H9 (cell line): ENCODE measurements around the gene NECTIN4. TPM values are rescaled to one million over a fixed set of nuclear protein-coding genes. Genes with fewer than 3 reads are reported as not detected.

Experiments
- DNase-seq: peaks from one replicate; pipeline ENCODE4 v3.0.0-alpha.2; 2017
- H2AFZ ChIP-seq: one replicate; pipeline ENCODE4 v1.6.1; 2013; ENCODE audit warnings: mild to moderate bottlenecking, low read length, control low read depth, moderate library complexity
- H2AK5ac ChIP-seq: 2 replicates; pipeline ENCODE4 v1.6.1; 2013; ENCODE audit warnings: low read length, control low read depth, mixed read lengths; ENCODE audit not compliant: insufficient read length
- H2BK120ac ChIP-seq: one replicate; pipeline ENCODE4 v1.6.1; 2013; ENCODE audit warnings: low read depth, mild to moderate bottlenecking, low read length, control low read depth, inconsistent platforms; ENCODE audit not compliant: poor library complexity, severe bottlenecking
- H2BK12ac ChIP-seq: 2 replicates; pipeline ENCODE4 v1.6.1; 2013; ENCODE audit warnings: low read length, control low read depth, mixed read lengths, low read depth; ENCODE audit not compliant: insufficient read length
- H2BK15ac ChIP-seq: 2 replicates; pipeline ENCODE4 v1.6.1; 2013; ENCODE audit warnings: low read depth, low read length, control low read depth
- H2BK20ac ChIP-seq: one replicate; pipeline ENCODE4 v1.6.1; 2013; ENCODE audit warnings: low read depth, mild to moderate bottlenecking, low read length, control low read depth, inconsistent platforms; ENCODE audit not compliant: poor library complexity, severe bottlenecking
- H2BK5ac ChIP-seq: 2 replicates; pipeline ENCODE4 v1.6.1; 2013; ENCODE audit warnings: low read length, control low read depth, mixed read lengths; ENCODE audit not compliant: insufficient read length
- H3K14ac ChIP-seq: 2 replicates; pipeline ENCODE4 v1.6.1; 2013; ENCODE audit warnings: low read length, control low read depth; ENCODE audit not compliant: insufficient read depth
- H3K18ac ChIP-seq: 2 replicates; pipeline ENCODE4 v1.6.1; 2013; ENCODE audit warnings: low read depth, mild to moderate bottlenecking, mixed read lengths, low read length, control low read depth; ENCODE audit not compliant: insufficient read length
- H3K23ac ChIP-seq: 2 replicates; pipeline ENCODE4 v1.6.1; 2013; ENCODE audit warnings: low read length, control low read depth, mixed read lengths, low read depth; ENCODE audit not compliant: insufficient read length
- H3K23me2 ChIP-seq: 2 replicates; pipeline ENCODE4 v1.6.1; 2013; ENCODE audit warnings: low read depth, mild to moderate bottlenecking, mixed read lengths, low read length, control low read depth; ENCODE audit not compliant: insufficient read length, poor library complexity, severe bottlenecking
- H3K27ac ChIP-seq: 2 replicates; pipeline ENCODE4 v1.5.1; 2013; ENCODE audit warnings: low read length, control low read depth, mixed read lengths, low read depth; ENCODE audit not compliant: insufficient read length
- H3K27me3 ChIP-seq: 2 replicates; pipeline ENCODE4 v1.6.1; 2013; ENCODE audit warnings: low read length, control low read depth, inconsistent platforms; ENCODE audit not compliant: insufficient read depth
- H3K4ac ChIP-seq: 2 replicates; pipeline ENCODE4 v1.6.1; 2013; ENCODE audit warnings: low read depth, mild to moderate bottlenecking, control low read depth, inconsistent platforms, low read length, moderate library complexity
- H3K4me1 ChIP-seq: 2 replicates; pipeline ENCODE4 v1.6.1; 2013; ENCODE audit warnings: low read length, control low read depth, inconsistent platforms; ENCODE audit not compliant: insufficient read depth
- H3K4me2 ChIP-seq: 2 replicates; pipeline ENCODE4 v1.6.1; 2013; ENCODE audit warnings: low read length, control low read depth, mixed read lengths; ENCODE audit not compliant: insufficient read length, insufficient read depth
- H3K56ac ChIP-seq: 2 replicates; pipeline ENCODE4 v1.6.1; 2013; ENCODE audit warnings: low read depth, mild to moderate bottlenecking, mixed read lengths, low read length, control low read depth; ENCODE audit not compliant: insufficient read length
- H3K79me1 ChIP-seq: 2 replicates; pipeline ENCODE4 v1.6.1; 2013; ENCODE audit warnings: low read depth, mild to moderate bottlenecking, moderate library complexity, low read length, control low read depth, inconsistent platforms; ENCODE audit not compliant: insufficient read depth, poor library complexity, severe bottlenecking
- H3K79me2 ChIP-seq: 2 replicates; pipeline ENCODE4 v1.6.1; 2013; ENCODE audit warnings: low read length, control low read depth, inconsistent platforms; ENCODE audit not compliant: insufficient read depth
- H3K9ac ChIP-seq: 2 replicates; pipeline ENCODE4 v1.6.1; 2013; ENCODE audit warnings: low read length, control low read depth, mixed read lengths; ENCODE audit not compliant: insufficient read length; ENCODE audit errors: extremely low read depth
- H3K9me3 ChIP-seq: one replicate; pipeline ENCODE4 v1.6.1; 2013; ENCODE audit warnings: low read depth, low read length, inconsistent platforms; ENCODE audit not compliant: control insufficient read depth
- H3T11ph ChIP-seq: one replicate; pipeline ENCODE4 v1.6.1; 2013; ENCODE audit warnings: mild to moderate bottlenecking, low read length, control low read depth, inconsistent platforms
- H4K20me1 ChIP-seq: one replicate; pipeline ENCODE4 v1.6.1; 2013; ENCODE audit not compliant: control insufficient read depth, insufficient read length, insufficient read depth
- H4K5ac ChIP-seq: 2 replicates; pipeline ENCODE4 v1.6.1; 2013; ENCODE audit warnings: low read depth, mild to moderate bottlenecking, mixed read lengths, low read length, control low read depth; ENCODE audit not compliant: insufficient read length
- H4K8ac ChIP-seq: replicated peaks from 2 replicates; pipeline ENCODE4 v1.6.1; 2013; ENCODE audit warnings: low read length, control low read depth, mixed read lengths, low read depth; ENCODE audit not compliant: insufficient read length
- H4K91ac ChIP-seq: 2 replicates; pipeline ENCODE4 v1.6.1; 2013; ENCODE audit warnings: low read depth, mild to moderate bottlenecking, moderate library complexity, mixed read lengths, low read length, control low read depth; ENCODE audit not compliant: insufficient read length
- H3K27ac Mint-ChIP-seq, 3 experiments: 2 replicates in 2 of 3; 3 replicates in 1 of 3; pipeline ENCODE4 v1.8.0; 2020 to 2021; ENCODE audit warnings: mixed read lengths in 3 of 3, mild to moderate bottlenecking in 1 of 3, moderate library complexity in 1 of 3
- H3K27me3 Mint-ChIP-seq: 2 replicates; pipeline ENCODE4 v1.8.0; 2021; ENCODE audit warnings: low read depth, mild to moderate bottlenecking, moderate library complexity, mixed read lengths
- H3K36me3 Mint-ChIP-seq, 3 experiments: 2 replicates in 2 of 3; 3 replicates in 1 of 3; pipeline ENCODE4 v1.8.0; 2020 to 2021; ENCODE audit warnings: low read depth in 3 of 3, mixed read lengths in 3 of 3; ENCODE audit not compliant: insufficient read depth in 1 of 3
- H3K4me1 Mint-ChIP-seq, 2 experiments: 2 replicates each; pipeline ENCODE4 v1.8.0; 2020; ENCODE audit warnings: mixed read lengths in 2 of 2
- H3K4me3 Mint-ChIP-seq, 2 experiments: 2 replicates in 1 of 2; 3 replicates in 1 of 2; pipeline ENCODE4 v1.8.0; 2020 to 2021; ENCODE audit warnings: mild to moderate bottlenecking in 2 of 2, mixed read lengths in 2 of 2, moderate library complexity in 1 of 2
- H3K9me3 Mint-ChIP-seq, 2 experiments: 2 replicates in 1 of 2; 3 replicates in 1 of 2; pipeline ENCODE4 v1.8.0; 2020; ENCODE audit warnings: mild to moderate bottlenecking in 2 of 2, mixed read lengths in 2 of 2, moderate library complexity in 1 of 2
- CTCF ChIP-seq: fragments of 200-600 bp; sonication (generic); conservative IDR thresholded peaks from 3 replicates; pipeline ENCODE4 v1.8.0; 2021; ENCODE audit warnings: antibody characterized with exemption, mild to moderate bottlenecking
- WGBS: extraction: QIAGEN DNeasy Blood & Tissue Kit; methylation state at CpG from one replicate; pipeline ENCODE4 v1.1.7; 2013; ENCODE audit warnings: missing lambda C conversion rate, low lambda C conversion rate, mixed read lengths; ENCODE audit not compliant: insufficient read length; ENCODE audit errors: extremely low coverage; 5-methylcytosine and 5-hydroxymethylcytosine counted together
- total RNA-seq: library from RNA; stranded (reverse); gene quantifications from 2 replicates; pipeline ENCODE4 v1.2.1, GENCODE V29; 2021

Gene NECTIN4
- total RNA-seq, 1 experiment from 2014 or later = 0.33 TPM

GRCh38 chr1:161091796-161092507, 2.6 kb upstream of the NECTIN4 start:
- Histone ChIP-seq H3K23ac (no peak overlapping the region), H3K4me1 (no peaks in the 10 kb centered on the region), H2BK20ac (no peak overlapping the region), H4K91ac (no peak overlapping the region), H2BK12ac (no peak overlapping the region), H4K20me1 (no peaks in the 10 kb centered on the region), H2AFZ (no peak overlapping the region), H2BK120ac (no peak overlapping the region), H3K56ac (no peak overlapping the region), H3T11ph (no peak overlapping the region), H3K23me2 (no peaks in the 10 kb centered on the region), H2BK5ac (no peak overlapping the region), H3K18ac (no peak overlapping the region), H3K9me3 (no peaks in the 10 kb centered on the region), H3K79me2 (no peaks in the 10 kb centered on the region), H3K27me3 (no peaks in the 10 kb centered on the region; the same call in 1 of the 2 replicates), H4K8ac (no peak overlapping the region), H2BK15ac (no peak overlapping the region), H4K5ac (no peak overlapping the region), H2AK5ac (no peak overlapping the region), H3K4me2 (no peak overlapping the region), H3K14ac (no peak overlapping the region), H3K9ac (no peak overlapping the region), H3K4ac (no peak overlapping the region), H3K79me1 (no peaks in the 10 kb centered on the region), H3K27ac (no peak overlapping the region)
- no peak for TF ChIP-seq CTCF
- Mint-ChIP-seq H3K36me3 (no peaks in the 10 kb centered on the region), H3K9me3 (no peaks in the 10 kb centered on the region), H3K4me3 (no peak overlapping the region), H3K4me1 (peaks cover 6 to 7% of the 10 kb centered on the region in 2 experiments), H3K27ac (no peak overlapping the region), H3K27me3 (peaks cover 11% of the 10 kb centered on the region)
- no peak for DNase-seq
- no CpG with 5 or more reads among the region's 7 CpGs for WGBS
